Natural killer cell (primary cell): ENCODE data around the gene TIMM23. TPM values are rescaled to one million over a fixed set of nuclear protein-coding genes. Genes with fewer than 3 reads are reported as not detected.

Experiments
- ATAC-seq, 3 donors: fragments of 150-1000 bp in 2 of 3; fragments of 200-7000 bp in 1 of 3; cut with Tn5 transposase; 1 replicate in 1 of 3; 2 replicates in 2 of 3; pipeline ENCODE4 v1.10.0; 2021; ENCODE audit warnings: mild to moderate bottlenecking in 2 of 3, moderate library complexity in 2 of 3
- DNase-seq, 2 donors: peaks; one replicate each; pipeline versions ENCODE4 v3.0.0 to v3.0.0-alpha.2; 2013 to 2021; ENCODE audit warnings: mixed read lengths in 1 of 2
- H3K27ac ChIP-seq: one replicate; pipeline ENCODE4 v1.5.1; 2013; ENCODE audit warnings: mild to moderate bottlenecking, low read length
- H3K27me3 ChIP-seq: one replicate; pipeline ENCODE4 v1.6.1; 2013; ENCODE audit warnings: low read length; ENCODE audit not compliant: control insufficient read depth, insufficient read depth
- H3K36me3 ChIP-seq: one replicate; pipeline ENCODE4 v1.6.1; 2013; ENCODE audit warnings: low read length; ENCODE audit not compliant: control insufficient read depth, insufficient read depth
- H3K4me1 ChIP-seq: one replicate; pipeline ENCODE4 v1.6.1; 2013; ENCODE audit warnings: low read length; ENCODE audit not compliant: control insufficient read depth, insufficient read depth
- H3K4me3 ChIP-seq: one replicate; pipeline ENCODE4 v1.5.1; 2013; ENCODE audit warnings: low read length
- H3K9me3 ChIP-seq: one replicate; pipeline ENCODE4 v1.6.1; 2013; ENCODE audit warnings: low read length; ENCODE audit not compliant: control insufficient read depth, insufficient read depth
- H3K27ac Mint-ChIP-seq, 2 donors: one replicate each; pipeline ENCODE4 v1.8.0; 2022; ENCODE audit warnings: mild to moderate bottlenecking in 2 of 2, mixed read lengths in 2 of 2, moderate library complexity in 1 of 2
- H3K27me3 Mint-ChIP-seq, 2 donors: one replicate each; pipeline ENCODE4 v1.8.0; 2022; ENCODE audit warnings: low read depth in 2 of 2, mixed read lengths in 2 of 2
- H3K36me3 Mint-ChIP-seq: one replicate; pipeline ENCODE4 v1.8.0; 2022; ENCODE audit warnings: mixed read lengths
- H3K4me1 Mint-ChIP-seq, 2 donors: one replicate each; pipeline ENCODE4 v1.8.0; 2022; ENCODE audit warnings: mixed read lengths in 2 of 2
- H3K4me3 Mint-ChIP-seq: one replicate; pipeline ENCODE4 v1.8.0; 2022; ENCODE audit warnings: mild to moderate bottlenecking, moderate library complexity, mixed read lengths
- H3K9me3 Mint-ChIP-seq, 2 donors: one replicate each; pipeline ENCODE4 v1.8.0; 2022; ENCODE audit warnings: mixed read lengths in 2 of 2
- WGBS: methylation state at CpG from one replicate; pipeline ENCODE4 v1.1.7; 2013; ENCODE audit warnings: missing lambda C conversion rate; ENCODE audit not compliant: insufficient coverage; 5-methylcytosine and 5-hydroxymethylcytosine counted together
- intact Hi-C: fragments of 100-400 bp; cut with micrococcal nuclease; formaldehyde crosslinking; loops from one replicate; pipeline ENCODE4 v1.14.2; 2022
- total RNA-seq, 4 donors: library from RNA; stranded (reverse); fragments of 120-200 nt in 1 of 4; gene quantifications; one replicate each; pipeline versions ENCODE4 v1.2.3 to v1.2.4, GENCODE V29; 2013 to 2022
- TF ChIP-seq, protein P1 (sequence below): fragments of 200-600 bp; IDR thresholded peaks from one replicate; pipeline ENCODE4 v1.8.0; 2022; ENCODE audit warnings: antibody characterized with exemption

TIMM23 gene
- total RNA-seq, 3 donors from 2014 or later (not counting 1 experiment from before 2014, with no cell fraction given), result 26.9 to 31.5 (median 27.3) TPM

DNA sequence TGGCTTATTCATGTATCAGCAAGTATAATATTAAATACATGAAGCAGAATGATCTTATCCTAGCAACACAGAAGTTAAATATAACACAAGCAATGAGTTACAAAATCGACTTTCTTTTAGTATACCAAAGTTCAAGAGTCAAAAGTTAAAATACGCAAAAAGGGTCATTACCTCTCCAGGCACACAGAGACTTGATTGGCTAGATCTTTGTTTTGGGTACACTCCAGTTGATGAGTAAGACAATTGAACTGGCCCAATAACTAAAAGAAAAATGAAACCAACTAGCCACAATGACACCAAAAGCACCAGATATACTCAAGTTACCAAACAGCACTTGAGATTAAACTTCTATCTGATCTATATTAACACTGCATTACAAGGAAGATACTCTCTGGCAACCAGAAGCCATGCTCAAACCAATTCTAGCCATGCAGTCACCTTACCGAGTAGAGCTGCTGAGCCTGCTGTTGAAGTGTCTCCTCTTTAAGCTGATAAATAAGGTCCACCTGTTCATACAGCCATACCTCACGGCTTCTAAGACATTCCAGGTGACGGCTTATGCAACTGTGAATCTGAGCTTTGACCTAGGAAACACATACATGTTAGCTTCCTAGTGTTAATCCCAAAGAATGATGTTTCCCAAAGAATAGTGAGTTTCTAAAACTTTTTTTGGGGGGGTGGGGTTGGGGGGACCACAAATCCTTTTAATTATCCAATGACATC is 42.6 kb downstream of the TIMM23 start:
- 99% methylated on average over 5 of the region's 5 CpGs for WGBS
- Histone ChIP-seq H3K4me1 (peaks cover 11% of the 10 kb centered on the region), H3K9me3 (no peaks in the 10 kb centered on the region), H3K27ac (no peak overlapping the region), H3K27me3 (no peaks in the 10 kb centered on the region), H3K36me3 (peaks cover 66% of the 10 kb centered on the region), H3K4me3 (no peak overlapping the region)
- Mint-ChIP-seq H3K4me3 (no peak overlapping the region), H3K9me3 (no peaks in the 10 kb centered on the region), H3K27me3 (no peaks in the 10 kb centered on the region), H3K4me1 (peaks cover 39 to 45% of the 10 kb centered on the region in 2 donors), H3K27ac (peak overlapping the region; percentile 37 to 41), H3K36me3 (no peaks in the 10 kb centered on the region)
- ATAC-seq (no peak), DNase-seq (no peak)
- TF ChIP-seq, protein P1, sequence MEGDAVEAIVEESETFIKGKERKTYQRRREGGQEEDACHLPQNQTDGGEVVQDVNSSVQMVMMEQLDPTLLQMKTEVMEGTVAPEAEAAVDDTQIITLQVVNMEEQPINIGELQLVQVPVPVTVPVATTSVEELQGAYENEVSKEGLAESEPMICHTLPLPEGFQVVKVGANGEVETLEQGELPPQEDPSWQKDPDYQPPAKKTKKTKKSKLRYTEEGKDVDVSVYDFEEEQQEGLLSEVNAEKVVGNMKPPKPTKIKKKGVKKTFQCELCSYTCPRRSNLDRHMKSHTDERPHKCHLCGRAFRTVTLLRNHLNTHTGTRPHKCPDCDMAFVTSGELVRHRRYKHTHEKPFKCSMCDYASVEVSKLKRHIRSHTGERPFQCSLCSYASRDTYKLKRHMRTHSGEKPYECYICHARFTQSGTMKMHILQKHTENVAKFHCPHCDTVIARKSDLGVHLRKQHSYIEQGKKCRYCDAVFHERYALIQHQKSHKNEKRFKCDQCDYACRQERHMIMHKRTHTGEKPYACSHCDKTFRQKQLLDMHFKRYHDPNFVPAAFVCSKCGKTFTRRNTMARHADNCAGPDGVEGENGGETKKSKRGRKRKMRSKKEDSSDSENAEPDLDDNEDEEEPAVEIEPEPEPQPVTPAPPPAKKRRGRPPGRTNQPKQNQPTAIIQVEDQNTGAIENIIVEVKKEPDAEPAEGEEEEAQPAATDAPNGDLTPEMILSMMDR, result no peak
- intact Hi-C loops, result no loop called here

DNA sequence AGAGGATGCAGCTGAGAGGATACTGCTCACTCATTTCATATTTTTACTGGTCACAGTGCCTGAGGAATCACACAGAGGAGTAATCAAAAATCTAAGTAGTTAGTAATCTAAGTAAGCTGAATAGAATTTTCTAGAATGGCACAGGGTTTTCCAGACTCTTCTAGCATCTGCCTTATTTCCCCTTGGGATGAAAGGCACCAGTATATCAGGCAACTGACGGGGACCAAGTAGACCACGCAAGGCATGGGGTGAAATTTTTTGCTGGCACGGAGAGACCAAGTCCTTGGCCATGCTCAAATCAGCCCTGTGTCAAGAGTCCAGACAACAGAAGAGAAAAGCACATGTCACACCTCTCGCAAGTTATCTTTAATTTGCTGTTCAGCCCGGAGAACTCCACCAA is 43.9 kb downstream of the TIMM23 start:
- 96% methylated on average over 5 of the region's 5 CpGs for WGBS
- intact Hi-C loops, result no loop called here
- Mint-ChIP-seq H3K27me3 (no peaks in the 10 kb centered on the region), H3K27ac (peak overlapping the region in 1 of 2 donors; percentile 72), H3K4me3 (no peak overlapping the region), H3K4me1 (peaks cover 51 to 58% of the 10 kb centered on the region in 2 donors), H3K36me3 (no peaks in the 10 kb centered on the region), H3K9me3 (no peaks in the 10 kb centered on the region)
- no peak overlapping the region for H3K4me3 ChIP-seq
- H3K27ac ChIP-seq, result no peak overlapping the region
- H3K9me3 ChIP-seq, result no peaks in the 10 kb centered on the region
- H3K4me1 ChIP-seq, result peaks cover 16% of the 10 kb centered on the region
- no peaks in the 10 kb centered on the region for H3K27me3 ChIP-seq
- ATAC-seq (no peak), DNase-seq (no peak)
- H3K36me3 ChIP-seq, result peaks cover 54% of the 10 kb centered on the region
- TF ChIP-seq, protein P1, result no peak

DNA sequence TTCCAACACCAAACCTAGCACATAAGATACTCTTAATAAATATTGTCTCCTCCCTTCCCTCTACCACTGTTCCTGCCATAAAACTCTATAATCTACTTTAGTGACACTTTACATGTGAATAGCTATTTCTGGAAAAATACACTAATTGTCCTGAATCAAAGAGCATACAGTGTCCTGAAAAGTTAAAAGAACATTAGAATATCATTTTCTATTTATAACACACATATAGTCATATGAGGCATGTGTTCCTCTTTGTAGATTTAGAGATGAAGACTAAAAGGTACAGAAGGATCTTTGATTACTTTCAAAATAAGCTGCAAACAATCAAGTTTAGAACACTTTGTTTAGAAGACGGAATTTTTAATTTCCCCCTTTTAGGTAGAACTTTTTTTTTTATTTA is 44.5 kb downstream of the TIMM23 start:
- H3K4me1 ChIP-seq, result peaks cover 16% of the 10 kb centered on the region
- no CpG with 5 or more reads among the region's 1 CpG for WGBS
- intact Hi-C loops, result no loop called here
- Mint-ChIP-seq H3K4me3 (no peak overlapping the region), H3K4me1 (peaks cover 55 to 61% of the 10 kb centered on the region in 2 donors), H3K36me3 (no peaks in the 10 kb centered on the region), H3K9me3 (no peaks in the 10 kb centered on the region), H3K27ac (peak overlapping the region in 1 of 2 donors; percentile 72), H3K27me3 (no peaks in the 10 kb centered on the region)
- H3K9me3 ChIP-seq, result no peaks in the 10 kb centered on the region
- no peak for DNase-seq
- ATAC-seq, result no peak
- H3K36me3 ChIP-seq, result peaks cover 50% of the 10 kb centered on the region
- TF ChIP-seq, protein P1, result no peak
- no peak overlapping the region for H3K27ac ChIP-seq
- H3K4me3 ChIP-seq, result no peak overlapping the region
- no peaks in the 10 kb centered on the region for H3K27me3 ChIP-seq

DNA sequence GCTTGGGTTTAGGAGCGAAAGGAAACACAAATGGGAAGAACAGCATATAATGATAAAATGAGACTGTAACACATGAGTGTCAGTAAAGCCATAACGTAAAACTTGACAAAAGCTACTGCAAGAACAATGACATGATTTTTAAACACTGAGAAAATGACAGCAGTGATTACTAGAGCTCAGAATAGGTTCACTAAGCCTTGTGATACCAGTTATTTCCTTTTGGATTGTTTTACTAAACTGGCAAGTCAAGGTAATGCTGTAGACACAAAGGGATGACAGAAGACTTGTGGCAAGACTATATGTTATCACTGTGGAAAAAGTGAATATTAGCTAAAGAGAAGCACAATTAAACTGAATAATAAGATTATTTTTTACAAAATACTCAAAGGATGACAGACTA is 45.4 kb downstream of the TIMM23 start:
- Histone ChIP-seq H3K9me3 (no peaks in the 10 kb centered on the region), H3K4me1 (peaks cover 20% of the 10 kb centered on the region)

More for the DNA sequence above, 45.4 kb downstream of the TIMM23 start:
- intact Hi-C loops, result no loop called here
- H3K36me3 Mint-ChIP-seq, result no peaks in the 10 kb centered on the region
- no peak overlapping the region for H3K4me3 Mint-ChIP-seq
- Histone ChIP-seq H3K27ac (no peak overlapping the region), H3K4me3 (no peak overlapping the region), H3K36me3 (peaks cover 41% of the 10 kb centered on the region), H3K27me3 (no peaks in the 10 kb centered on the region)
- peaks cover 61 to 63% of the 10 kb centered on the region in 2 donors for H3K4me1 Mint-ChIP-seq
- peak overlapping the region; percentile 78 to 84 for H3K27ac Mint-ChIP-seq
- ATAC-seq (no peak), DNase-seq (no peak)
- H3K9me3 Mint-ChIP-seq, result no peaks in the 10 kb centered on the region
- 91% methylated on average over 2 of the region's 2 CpGs for WGBS
- TF ChIP-seq, protein P1, result no peak
- no peaks in the 10 kb centered on the region for H3K27me3 Mint-ChIP-seq
